GM19395 (cell line): ENCODE data around the gene A3GALT2.

Experiments used
- ATAC-seq: cut with Tn5 transposase; IDR thresholded peaks from one replicate; pipeline ENCODE4 v1.9.1; 2021; ENCODE audit warnings: mild to moderate bottlenecking, moderate library complexity; ENCODE audit not compliant: unreplicated experiment

Gene A3GALT2

DNA sequence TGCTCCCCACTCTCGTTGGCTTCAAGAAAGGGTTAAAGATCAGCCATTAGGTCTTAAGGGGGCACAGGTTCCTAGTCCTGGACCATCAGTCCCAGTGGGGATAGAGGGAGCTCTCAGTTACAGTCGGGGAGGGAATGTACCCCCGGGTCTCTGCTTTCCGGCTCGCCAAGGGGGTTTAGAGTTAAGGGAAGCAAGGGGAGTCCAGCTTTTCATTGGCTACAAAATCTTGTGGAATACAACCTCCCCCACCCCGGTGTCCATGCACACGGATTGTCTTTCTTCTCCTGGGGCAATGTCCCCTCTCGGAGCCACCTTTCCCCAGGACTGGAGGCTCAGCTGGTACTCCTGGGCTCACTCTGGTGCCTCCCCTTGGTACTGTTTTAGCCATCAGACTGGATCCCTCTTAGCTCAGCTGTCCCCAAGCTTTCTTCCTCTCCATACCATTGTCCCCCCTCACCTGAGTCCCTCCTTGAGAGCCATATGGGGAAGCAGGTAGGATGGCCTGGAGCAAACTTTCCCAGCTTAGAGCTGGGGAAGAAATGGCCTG lies at the start of gene A3GALT2:
Gene A3GALT2, minus strand, starts transcription at position 480 of the 547 bp plus-strand sequence. Its CDS starts 0 bp downstream, at position 480.
- ATAC-seq: no peak

DNA sequence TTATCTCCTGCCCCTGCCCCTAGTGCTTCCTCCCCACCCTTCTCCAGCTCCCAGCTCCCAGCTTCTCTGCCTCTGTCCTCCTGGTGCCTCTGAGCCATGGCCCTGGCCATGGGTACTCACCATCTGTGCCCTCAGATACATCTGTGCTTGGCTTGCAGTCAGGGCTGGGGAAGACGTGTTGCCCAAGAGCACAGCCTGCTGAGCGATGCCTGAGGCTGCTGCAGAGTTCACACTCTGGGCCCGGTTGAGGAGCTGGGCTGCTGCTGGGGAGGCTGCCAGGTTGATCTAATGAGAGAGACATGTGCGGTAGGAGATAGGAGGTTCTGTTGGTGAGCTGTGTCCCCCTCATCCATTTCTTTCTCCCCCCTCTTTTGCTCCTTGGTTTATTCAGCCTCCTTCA lies 49.4 kb upstream of the A3GALT2 start:
- no peak for ATAC-seq

DNA sequence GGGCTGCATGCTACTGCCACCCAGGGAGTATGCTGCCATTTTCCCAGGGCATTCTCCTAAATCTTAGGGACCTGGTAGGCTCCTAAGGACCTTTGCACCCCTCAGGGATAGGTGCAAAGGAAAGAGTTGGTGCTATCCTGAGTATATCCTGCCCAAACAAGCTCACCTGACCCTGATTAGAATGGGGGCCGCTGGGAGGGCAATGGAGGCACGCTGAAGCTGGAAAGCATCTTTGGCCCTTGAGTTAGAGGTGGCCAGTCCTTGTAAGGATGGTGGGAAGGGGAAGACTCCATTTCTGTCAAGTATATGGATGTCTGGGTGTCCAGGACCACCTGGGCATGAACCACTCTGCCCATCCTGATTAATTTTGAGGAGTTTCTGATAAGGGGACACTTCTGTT lies 48.9 kb upstream of the A3GALT2 start:
- ATAC-seq: no peak

DNA sequence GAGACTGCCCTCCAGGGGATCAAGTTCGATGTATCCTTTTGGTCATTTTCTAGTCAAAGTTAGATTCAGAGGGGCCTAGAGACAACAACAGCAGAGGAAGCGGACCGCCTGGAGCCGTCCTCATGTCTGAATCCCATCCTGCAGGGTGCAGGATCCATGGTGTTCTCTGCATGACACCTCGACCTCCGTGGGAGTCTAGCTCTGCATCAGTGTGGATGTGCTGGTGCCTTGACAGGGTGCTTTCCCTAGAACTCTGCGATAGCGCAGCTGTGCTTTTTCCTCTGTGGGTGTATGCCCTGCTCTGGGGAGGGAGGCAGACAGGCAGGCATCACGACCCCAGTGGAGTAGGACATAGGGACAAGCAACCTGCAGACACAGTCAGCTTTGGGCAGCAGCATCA lies 48.2 kb upstream of the A3GALT2 start:
- ATAC-seq: no peak

DNA sequence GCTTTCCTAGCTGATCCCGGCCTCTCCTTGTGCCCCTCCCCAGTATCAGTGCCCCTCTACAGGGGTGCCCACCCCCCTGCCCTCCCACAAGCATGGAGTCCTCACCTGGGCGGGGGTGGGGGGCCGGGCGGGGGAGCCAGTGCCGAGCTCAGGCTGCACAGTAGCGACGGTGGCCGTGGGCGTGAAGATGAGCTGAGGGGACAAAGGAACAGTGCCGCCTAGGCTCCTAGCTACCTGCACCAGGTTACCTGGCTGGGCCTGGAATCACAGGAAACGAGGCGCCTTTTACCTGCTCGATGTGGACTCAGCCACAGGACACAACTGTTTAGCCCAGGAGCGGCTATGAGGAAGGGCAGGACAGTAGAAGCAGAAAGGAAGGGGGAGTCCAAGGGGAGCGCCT lies 47.5 kb upstream of the A3GALT2 start:
- ATAC-seq: no peak

DNA sequence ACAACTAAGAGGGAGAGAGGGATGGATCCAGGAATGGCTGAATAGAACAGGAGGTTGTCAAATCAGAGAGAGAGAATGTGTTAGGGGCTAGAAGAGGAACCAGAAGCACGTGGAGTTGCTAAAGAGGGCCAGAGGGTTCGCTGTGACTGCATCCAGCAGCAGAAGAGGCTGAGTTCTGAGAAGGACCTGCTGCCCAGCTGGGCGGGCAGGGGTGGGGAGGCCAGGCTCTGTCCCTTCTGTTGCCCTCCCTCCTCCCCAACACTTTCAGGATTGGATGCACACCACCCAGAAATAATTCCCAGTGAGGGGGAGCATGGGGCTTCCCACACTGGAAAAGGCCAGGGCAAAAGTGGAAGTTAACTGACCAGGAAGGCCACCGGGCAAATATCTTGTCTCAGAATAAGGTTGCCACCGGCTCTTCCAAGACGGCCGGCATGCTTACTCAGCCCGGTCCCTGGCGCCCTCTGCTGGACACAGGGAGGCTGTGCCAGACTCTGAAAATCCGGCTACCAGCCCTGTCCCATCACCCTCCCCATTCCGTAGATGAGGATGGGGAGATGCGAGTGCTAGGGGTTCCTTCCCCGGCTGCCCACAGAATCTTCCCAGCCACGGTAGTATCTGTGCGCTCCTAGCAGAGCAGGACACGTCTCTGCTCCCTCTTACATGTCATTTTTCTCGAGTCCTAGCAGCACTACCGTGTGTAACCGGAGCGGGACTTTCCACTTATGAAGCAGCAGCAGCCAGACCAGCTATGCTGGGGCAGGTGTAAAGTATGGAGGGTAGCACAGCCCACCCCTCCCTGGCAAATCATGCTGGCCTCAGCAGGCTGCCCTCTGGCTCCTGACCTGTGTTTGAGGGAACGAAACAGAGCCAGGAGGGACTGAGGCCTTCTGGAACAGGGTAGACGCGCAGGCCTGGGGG lies 46.8 kb upstream of the A3GALT2 start:
- no peak for ATAC-seq

DNA sequence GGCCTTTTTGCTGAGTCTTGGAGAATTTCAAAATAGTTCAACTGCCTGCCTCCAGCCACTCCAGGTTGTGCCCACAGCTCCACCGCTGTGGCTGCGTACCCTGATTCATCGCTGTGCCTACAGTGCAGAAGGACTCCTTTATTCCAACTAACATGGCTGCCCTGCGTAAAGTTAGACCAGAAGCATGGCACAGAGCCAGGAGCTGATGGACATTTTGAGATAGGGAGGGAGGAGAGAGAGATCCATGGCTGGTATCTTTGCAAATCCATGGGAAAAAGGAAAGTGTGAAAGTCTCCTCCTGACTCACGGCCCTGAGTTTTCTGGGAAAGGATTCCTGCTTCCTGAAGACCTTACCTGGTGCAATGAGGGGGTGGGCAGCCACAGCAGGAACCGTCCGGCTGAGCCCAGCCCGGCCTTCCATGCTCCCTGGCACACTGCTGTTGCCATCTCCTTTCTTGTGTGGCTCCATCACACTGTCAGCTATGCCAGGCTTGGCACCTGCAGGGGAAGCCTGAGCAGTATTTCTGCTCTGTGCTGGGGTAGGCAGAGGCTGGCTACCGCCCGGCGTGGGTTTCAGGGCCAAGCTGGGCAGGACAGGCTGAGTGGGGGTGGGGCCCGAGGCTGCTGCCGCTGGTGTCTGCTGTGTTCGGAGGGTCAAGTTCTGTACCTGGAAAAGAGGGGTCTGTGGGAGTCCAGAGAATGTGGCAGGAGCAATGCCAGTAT lies 46.0 kb upstream of the A3GALT2 start:
- no peak for ATAC-seq

DNA sequence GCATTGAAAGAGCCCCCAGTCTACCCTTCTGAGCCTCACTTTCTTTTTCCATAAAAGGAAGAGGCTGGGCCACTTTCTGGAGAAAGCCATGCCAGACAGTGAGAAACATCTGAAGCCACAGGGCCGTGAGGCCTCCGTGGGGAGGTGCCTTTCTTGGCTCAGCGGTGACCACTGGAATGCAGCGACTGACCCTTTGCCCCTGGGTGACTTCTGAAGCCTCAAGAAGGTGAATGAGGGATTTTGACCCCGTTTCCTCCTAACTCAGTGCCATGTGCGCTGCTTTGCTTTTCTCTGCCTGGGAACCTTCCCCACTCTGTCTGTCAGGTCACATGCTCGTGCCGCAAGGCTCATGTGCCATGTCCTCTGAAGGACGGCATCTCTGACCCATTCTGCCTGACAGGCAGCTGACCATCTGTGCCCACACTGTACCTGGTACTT lies 44.7 kb upstream of the A3GALT2 start:
- ATAC-seq: no peak

DNA sequence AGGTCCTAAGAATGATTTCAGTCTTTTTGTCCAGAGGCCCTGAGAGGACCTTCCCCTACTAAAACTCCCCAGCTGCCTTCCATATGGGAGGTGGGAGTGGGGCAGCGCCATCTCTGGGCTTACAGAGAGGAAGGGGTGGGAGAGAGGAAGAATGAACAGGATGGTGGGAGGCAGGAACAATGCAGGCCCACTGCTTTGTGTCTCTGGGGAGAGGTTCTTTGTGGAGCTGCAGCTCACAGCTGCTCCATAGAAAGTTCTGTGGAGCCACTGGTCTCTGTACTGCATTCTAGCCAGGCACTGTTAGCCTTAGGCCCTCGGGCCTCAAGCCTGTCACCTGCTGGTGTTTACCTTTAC lies 43.6 kb upstream of the A3GALT2 start:
- ATAC-seq: no peak

DNA sequence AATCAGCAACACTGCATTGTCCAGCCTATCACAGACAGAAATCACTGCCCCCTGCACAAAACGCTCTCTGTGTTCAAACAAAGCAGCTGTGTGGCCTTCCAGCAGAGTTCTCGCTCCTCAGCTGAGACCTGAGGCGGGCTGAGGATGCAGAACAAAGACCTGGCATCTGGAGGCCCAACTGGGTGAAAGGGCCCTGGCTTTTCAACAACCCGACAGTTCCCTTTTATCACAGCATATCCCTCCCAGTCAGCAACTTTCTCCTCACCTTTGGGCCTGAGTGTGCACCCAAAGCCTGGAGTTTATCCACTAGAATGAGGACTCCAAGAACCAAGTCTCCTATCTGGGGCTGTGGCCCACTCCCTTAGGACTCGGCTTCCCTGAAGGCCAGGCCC lies 42.6 kb upstream of the A3GALT2 start:
- ATAC-seq: no peak

DNA sequence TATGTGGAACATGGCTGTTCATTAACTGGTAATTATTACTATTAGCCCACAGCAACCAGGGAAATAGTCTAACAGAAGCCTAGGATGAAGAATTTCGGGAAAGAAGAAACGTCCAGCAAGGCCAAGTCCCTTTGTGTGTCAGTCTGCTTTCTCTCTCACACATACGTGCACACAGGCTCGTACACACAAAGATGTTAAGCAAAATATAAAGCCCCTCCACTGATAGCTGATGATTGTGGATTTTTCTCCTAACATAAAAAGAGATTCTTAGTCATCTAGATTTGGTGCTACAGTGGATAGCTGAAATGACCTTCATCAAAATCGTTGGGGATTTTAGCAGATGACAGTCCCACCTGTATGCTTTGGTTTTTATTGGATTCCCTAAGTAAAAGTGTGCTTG lies 42.1 kb upstream of the A3GALT2 start:
- no peak for ATAC-seq

DNA sequence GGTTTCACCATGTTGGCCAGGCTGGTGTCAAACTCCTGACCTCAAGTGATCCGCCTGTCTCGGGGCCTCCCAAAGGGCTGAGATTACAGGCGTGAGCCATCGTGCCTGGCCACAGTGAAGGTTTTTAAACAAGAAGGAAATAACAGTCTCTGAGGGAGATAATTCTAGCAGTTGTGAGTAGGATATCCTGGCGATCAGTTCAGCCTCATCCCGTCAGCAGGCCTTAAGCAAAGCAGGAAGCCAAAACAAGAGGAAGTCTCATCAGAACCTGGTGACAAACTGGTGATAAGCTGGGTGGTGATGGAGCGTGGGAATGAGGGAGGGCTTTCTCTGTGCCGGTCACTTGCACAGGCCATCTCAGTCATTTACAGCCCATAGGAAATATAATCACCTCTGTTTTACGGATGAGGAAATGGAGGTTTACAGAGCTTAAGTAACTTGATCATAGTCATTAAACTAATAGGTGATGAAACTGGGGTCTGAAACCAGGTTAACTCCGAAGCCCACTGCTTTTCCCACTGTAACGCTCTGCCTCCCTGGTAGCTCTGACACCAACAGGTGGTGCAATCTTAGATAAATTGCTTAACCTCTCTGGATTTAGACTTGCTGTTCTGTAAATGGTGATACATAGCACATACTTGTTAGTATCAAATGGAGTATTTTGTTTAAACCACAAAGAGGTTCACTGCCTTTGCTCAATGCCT lies 40.8 kb upstream of the A3GALT2 start:
- no peak for ATAC-seq

DNA sequence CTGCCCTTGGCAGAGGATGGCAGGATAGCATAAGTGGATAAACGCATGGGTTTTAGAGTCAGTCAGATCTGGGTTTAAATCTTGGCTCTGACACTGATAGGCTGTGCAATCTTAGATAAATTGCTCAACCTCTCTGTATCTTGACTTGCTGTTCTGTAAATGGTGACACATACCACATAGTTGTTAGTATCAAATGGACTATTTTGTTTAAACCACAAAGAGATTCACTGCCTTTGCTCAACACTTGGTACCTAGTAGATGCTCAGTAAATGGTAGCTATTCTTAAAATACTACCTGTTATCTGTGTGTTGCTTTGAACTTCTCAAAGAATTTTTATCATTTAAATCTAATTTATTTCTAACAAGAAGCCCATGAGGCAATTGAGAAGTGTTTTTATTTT lies 39.5 kb upstream of the A3GALT2 start:
- ATAC-seq: no peak

DNA sequence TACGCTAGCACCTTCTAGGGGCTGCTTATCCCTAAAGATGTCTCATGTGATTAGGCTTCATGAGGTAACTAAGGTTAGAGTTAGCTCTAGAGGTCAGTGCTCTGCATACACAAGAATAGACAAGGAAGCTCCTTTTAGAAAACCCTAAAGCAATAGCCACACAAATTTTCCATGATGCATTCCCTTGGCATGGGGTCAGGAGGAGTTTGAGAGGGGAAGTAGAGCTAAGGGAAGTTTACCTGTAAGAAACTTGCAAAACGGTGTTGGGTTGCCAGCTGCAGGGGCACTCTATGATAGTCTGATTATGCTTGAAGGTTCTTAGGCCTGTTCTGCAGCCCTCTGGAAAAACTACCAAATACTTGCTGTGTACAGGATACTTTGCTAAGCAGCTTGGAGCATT lies 39.0 kb upstream of the A3GALT2 start:
- ATAC-seq: no peak

DNA sequence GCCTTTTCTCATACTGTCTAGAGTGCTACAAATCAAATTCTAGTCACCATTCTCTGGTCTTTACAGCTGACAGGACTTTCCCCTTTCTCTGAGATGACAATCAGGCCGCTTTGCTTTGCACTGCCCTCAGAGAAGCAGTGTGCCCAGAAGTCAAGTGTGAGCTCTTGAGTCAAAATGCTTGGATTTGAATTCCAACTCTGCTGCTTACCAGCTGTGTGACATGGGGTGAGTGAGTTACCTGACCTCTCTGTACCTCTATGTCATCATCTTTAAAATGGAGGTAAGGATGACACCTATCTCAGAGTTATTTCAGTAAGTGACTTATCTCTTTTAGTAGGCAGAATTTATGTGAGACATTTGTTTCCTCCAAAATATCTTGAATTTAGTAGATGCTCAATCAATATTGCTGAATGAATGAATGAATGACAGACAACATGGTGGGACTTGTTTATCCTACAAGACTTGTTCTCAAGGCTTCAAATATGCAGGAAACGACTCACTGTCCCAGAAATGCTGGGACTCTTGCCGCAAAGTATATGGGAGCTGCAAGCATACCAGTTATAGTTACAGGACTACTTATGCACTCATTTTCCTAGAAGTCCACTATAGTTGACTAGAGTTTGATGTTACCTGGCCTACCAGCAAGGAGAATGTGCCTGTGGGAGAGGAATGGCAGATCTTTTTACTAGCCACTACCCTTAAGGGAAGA lies 38.1 kb upstream of the A3GALT2 start:
- ATAC-seq: no peak

DNA sequence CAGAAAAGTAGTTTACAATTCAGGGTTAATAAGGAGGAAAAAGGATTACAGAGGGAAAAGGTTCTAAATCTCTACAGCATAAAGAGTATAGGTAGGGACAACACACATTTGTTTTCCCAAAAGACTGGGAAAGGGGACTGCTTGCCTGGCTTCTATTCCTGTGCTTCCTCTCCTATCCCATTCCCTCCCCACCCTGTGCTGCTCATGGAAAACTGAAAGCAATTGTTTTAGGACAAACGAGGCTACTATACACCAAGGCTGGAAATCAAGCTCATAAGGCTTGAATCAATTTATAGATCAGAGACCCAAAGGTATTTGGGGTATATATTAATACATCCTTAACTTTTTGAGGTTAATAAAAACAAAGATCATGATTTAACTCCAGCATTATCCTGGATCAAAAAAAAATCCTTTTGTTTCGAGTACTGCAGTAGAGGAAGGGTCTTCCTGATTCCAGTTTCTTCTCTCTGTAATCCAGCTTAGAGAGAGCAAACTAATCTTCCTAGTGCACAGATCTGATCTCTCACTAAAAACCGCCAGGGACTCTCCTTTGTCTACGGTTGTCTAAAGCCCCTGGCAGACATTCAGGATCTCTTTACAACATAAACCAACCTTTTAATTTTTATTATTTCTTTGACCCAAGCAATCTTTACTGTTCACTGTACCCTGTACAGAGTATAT lies 37.4 kb upstream of the A3GALT2 start:
- no peak for ATAC-seq

DNA sequence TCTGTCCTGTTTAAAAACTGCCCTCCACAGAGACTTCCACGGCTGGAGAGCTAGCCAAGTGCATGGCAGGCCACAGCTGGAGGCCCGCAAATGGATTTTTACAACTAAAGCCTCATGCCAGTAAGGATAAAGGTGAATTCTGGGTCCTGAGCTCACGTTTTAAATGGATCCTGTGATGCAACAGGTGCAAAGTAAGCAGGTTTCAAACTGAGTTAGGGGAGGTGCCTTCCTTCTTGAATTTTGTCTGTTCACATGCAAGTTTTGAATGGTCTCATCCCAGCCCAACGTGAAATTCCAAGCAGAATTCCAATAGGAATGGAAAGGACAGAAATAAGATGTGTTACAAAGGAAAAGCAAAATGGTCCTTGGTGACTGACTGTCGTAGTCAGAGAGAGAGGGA lies 36.2 kb upstream of the A3GALT2 start:
- ATAC-seq: no peak

DNA sequence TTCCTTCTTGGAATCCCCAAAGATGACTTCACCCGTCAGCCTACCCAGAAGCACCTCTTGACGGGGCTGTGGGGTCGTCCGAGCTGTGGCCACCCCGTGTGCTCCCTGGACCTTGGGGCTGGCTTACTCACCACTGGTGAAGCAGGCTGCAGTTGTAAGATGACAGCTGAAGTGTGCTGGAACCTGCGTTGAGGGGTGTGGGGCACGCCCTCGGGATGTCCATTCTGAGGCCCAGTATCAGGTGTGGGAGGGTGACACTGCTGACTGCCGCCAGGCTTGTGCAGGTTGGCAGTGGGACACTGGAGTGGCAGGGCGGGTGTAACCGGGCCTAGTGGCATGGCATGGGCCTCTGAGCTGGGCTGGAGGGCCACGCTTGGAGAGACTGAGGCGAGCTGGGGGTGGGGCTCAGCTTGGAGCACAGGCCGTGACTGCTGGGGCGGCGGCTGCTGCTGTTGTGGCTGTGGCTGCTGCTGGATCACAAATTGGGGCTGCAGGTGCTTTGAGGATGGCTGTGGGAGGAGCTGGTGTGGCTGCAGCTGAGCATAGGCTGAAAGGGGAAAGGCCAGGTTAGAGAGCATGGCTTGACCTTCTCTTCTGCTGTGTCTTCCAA lies 33.9 kb upstream of the A3GALT2 start:
- ATAC-seq: no peak

DNA sequence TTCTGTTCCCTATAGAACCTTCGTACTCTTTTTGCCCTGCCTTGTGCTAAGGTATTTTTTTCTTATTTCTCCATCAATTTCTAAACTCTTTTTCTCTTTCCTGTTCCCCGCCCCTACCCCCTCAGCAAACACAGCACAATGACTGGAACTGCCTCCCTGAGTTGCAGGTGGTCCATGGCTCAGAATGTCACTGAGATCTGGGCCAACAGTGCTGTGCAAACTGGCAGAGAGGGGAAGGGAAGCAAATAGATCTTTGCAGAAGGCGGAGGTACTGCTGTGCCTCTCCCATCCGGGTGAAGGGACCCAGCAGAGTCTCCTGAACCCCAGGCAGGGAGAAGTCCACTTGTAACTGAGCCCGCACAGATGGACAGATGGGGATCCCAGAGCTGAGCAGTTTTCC lies 32.6 kb upstream of the A3GALT2 start:
- ATAC-seq: no peak

DNA sequence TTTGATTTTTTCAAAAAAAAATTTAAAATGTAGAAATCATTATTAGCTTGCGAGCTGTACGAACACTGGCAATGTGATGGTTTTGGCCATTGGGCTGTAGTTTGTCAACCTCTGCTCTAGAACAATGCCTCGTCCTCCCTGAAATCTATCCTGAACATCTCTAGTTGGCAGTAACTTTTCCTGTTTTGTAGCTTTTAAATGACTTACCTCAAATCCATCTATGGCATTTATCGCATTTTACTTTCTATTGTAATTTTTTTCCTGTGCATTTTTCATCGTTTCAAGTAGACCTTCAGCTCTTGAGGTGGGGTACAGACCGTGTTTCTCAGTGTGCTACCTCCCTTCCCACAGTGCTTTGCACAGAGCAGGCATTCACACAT lies 30.4 kb upstream of the A3GALT2 start:
- ATAC-seq: no peak
